WTC11 (cell line): ENCODE measurements around the gene ANKRD13A.

Experiments
- ETV6 ChIP-seq: sonication (generic); formaldehyde crosslinking; IDR thresholded peaks from 2 replicates; pipeline ENCODE4 v1.8.1; 2022; ENCODE audit warnings: mild to moderate bottlenecking, missing genetic modification reagents
- FOXJ3 ChIP-seq: sonication (generic); formaldehyde crosslinking; IDR thresholded peaks from 2 replicates; pipeline ENCODE4 v1.9.0; 2021; ENCODE audit warnings: missing genetic modification reagents, mild to moderate bottlenecking, borderline replicate concordance
- IRF1 ChIP-seq: sonication (generic); formaldehyde crosslinking; IDR thresholded peaks from 2 replicates; pipeline ENCODE4 v1.8.0; 2023; ENCODE audit warnings: missing genetic modification reagents
- NR2C2 ChIP-seq: sonication (generic); formaldehyde crosslinking; IDR thresholded peaks from 2 replicates; pipeline ENCODE4 v1.8.0; 2022; ENCODE audit warnings: mild to moderate bottlenecking, missing genetic modification reagents
- TEAD1 ChIP-seq: sonication (generic); formaldehyde crosslinking; IDR thresholded peaks from 2 replicates; pipeline ENCODE4 v1.8.0; 2022; ENCODE audit warnings: mild to moderate bottlenecking, missing genetic modification reagents
- ZNF138 ChIP-seq: sonication (generic); formaldehyde crosslinking; conservative IDR thresholded peaks from 2 replicates; pipeline ENCODE4 v1.8.1; 2022; ENCODE audit warnings: mild to moderate bottlenecking, moderate library complexity, missing genetic modification reagents
- ZNF416 ChIP-seq: fragments of 250-450 bp; sonication (Bioruptor Pico); IDR thresholded peaks from 2 replicates; pipeline ENCODE4 v1.9.0; 2021; ENCODE audit warnings: mild to moderate bottlenecking, inconsistent platforms
- TF ChIP-seq, protein P1 (sequence below): sonication (generic); formaldehyde crosslinking; IDR thresholded peaks from 2 replicates; pipeline ENCODE4 v1.8.1; 2022; ENCODE audit warnings: low read depth, missing genetic modification reagents, borderline replicate concordance
- TF ChIP-seq, protein P2 (sequence below): sonication (generic); formaldehyde crosslinking; IDR thresholded peaks from 2 replicates; pipeline ENCODE4 v1.8.1; 2023; ENCODE audit warnings: mild to moderate bottlenecking, missing genetic modification reagents, borderline replicate concordance
- TF ChIP-seq, protein P3 (sequence below): fragments of 200-600 bp; IDR thresholded peaks from 2 replicates; pipeline ENCODE4 v1.8.0; 2022; ENCODE audit warnings: antibody characterized with exemption
- TF ChIP-seq, protein P4 (sequence below): sonication (generic); formaldehyde crosslinking; conservative IDR thresholded peaks from 2 replicates; pipeline ENCODE4 v1.8.1; 2022; ENCODE audit warnings: mild to moderate bottlenecking, missing genetic modification reagents

DNA sequence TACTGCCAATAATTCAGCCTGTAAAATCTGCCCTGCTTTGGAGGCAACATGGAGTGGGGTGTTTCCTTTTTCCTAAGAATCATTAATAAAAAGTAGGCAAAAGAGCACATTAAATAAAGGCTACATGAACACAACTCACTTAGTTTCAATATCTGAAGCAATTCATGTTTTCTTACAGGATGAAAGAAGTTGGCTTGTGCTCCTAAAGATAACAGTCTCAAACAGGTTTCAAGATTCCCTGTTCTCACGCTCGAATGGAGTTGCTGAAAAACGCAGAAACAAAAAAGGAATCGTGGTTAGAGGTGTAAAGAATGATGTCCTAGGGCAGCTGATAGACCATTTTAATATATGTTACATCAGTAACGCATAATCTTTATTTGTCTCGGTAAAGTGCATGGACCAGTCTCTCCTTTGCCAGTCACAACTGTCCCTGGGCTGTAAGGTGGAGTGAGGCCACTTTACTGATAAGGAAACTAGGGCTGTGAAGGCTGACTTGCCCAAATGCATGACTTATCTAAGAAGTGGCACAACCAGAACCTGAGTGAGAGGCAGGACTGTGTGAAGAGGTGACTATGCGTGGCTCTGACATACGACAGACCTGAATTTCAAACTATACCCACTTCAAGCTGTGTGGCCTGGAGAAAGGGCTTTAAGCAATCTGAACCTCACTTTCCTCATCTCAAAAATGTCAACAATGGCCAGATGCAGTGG lies 15.6 kb upstream of the ANKRD13A start:
- TF ChIP-seq ETV6 (CRISPR knock-in tag), result no peak
- TF ChIP-seq TEAD1 (CRISPR knock-in tag), result no peak
- TF ChIP-seq FOXJ3 (CRISPR knock-in tag), result no peak
- TF ChIP-seq, protein P1, sequence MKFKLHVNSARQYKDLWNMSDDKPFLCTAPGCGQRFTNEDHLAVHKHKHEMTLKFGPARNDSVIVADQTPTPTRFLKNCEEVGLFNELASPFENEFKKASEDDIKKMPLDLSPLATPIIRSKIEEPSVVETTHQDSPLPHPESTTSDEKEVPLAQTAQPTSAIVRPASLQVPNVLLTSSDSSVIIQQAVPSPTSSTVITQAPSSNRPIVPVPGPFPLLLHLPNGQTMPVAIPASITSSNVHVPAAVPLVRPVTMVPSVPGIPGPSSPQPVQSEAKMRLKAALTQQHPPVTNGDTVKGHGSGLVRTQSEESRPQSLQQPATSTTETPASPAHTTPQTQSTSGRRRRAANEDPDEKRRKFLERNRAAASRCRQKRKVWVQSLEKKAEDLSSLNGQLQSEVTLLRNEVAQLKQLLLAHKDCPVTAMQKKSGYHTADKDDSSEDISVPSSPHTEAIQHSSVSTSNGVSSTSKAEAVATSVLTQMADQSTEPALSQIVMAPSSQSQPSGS, result no peak
- TF ChIP-seq, protein P2, sequence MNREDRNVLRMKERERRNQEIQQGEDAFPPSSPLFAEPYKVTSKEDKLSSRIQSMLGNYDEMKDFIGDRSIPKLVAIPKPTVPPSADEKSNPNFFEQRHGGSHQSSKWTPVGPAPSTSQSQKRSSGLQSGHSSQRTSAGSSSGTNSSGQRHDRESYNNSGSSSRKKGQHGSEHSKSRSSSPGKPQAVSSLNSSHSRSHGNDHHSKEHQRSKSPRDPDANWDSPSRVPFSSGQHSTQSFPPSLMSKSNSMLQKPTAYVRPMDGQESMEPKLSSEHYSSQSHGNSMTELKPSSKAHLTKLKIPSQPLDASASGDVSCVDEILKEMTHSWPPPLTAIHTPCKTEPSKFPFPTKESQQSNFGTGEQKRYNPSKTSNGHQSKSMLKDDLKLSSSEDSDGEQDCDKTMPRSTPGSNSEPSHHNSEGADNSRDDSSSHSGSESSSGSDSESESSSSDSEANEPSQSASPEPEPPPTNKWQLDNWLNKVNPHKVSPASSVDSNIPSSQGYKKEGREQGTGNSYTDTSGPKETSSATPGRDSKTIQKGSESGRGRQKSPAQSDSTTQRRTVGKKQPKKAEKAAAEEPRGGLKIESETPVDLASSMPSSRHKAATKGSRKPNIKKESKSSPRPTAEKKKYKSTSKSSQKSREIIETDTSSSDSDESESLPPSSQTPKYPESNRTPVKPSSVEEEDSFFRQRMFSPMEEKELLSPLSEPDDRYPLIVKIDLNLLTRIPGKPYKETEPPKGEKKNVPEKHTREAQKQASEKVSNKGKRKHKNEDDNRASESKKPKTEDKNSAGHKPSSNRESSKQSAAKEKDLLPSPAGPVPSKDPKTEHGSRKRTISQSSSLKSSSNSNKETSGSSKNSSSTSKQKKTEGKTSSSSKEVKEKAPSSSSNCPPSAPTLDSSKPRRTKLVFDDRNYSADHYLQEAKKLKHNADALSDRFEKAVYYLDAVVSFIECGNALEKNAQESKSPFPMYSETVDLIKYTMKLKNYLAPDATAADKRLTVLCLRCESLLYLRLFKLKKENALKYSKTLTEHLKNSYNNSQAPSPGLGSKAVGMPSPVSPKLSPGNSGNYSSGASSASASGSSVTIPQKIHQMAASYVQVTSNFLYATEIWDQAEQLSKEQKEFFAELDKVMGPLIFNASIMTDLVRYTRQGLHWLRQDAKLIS (CRISPR knock-in tag), result no peak
- TF ChIP-seq, protein P3, sequence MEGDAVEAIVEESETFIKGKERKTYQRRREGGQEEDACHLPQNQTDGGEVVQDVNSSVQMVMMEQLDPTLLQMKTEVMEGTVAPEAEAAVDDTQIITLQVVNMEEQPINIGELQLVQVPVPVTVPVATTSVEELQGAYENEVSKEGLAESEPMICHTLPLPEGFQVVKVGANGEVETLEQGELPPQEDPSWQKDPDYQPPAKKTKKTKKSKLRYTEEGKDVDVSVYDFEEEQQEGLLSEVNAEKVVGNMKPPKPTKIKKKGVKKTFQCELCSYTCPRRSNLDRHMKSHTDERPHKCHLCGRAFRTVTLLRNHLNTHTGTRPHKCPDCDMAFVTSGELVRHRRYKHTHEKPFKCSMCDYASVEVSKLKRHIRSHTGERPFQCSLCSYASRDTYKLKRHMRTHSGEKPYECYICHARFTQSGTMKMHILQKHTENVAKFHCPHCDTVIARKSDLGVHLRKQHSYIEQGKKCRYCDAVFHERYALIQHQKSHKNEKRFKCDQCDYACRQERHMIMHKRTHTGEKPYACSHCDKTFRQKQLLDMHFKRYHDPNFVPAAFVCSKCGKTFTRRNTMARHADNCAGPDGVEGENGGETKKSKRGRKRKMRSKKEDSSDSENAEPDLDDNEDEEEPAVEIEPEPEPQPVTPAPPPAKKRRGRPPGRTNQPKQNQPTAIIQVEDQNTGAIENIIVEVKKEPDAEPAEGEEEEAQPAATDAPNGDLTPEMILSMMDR, result no peak
- no peak for TF ChIP-seq IRF1
- TF ChIP-seq ZNF138 (CRISPR knock-in tag), result no peak
- TF ChIP-seq, protein P4, sequence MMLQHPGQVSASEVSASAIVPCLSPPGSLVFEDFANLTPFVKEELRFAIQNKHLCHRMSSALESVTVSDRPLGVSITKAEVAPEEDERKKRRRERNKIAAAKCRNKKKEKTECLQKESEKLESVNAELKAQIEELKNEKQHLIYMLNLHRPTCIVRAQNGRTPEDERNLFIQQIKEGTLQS, result no peak
- TF ChIP-seq NR2C2 (CRISPR knock-in tag), result no peak
- TF ChIP-seq ZNF416 (CRISPR knock-in tag), result no peak
